ENCODE data around the gene INPP4B.

DNA sequence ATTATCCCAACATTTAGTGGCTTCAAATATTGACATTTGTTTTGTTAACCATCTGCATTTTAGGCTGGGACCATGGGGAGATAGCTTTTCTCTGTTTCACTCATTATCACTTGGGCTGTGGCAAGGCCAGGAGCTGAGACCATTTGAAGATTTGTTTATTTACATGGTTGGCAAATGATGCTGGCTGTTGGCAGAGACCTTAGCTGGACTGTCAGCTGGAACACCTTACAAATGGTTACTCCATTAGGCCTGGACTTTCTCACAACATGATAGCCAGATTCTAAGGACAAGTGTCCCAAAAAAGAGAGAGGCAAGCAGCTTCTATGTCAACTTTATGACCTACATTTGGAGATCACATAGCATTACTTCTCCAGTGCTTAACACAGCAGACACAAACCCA, 130.4 kb downstream of the INPP4B start:
- TF ChIP-seq CTCF (IDR thresholded peaks at IDR 0.05; ENCODE audit: borderline replicate concordance, extremely low read depth, low read length, poor library complexity, severe bottlenecking) (no peak), EZH2 (IDR thresholded peaks at IDR 0.05; ENCODE audit: borderline replicate concordance, low read depth, low read length, severe bottlenecking) (no peak)

Measured in DND-41 (cell line).